Body of pancreas (tissue), 4 donors: Measurements from ENCODE around the gene HSD11B2. TPM values are rescaled to one million over a fixed set of nuclear protein-coding genes. Genes with fewer than 3 reads are reported as not detected.
A peak's percentile ranks its signal among the peaks of the same experiment; 100 is the strongest.

Experiments used
- ATAC-seq: fragments of 150-250 bp; one replicate; pipeline ENCODE4 v1.9.1; 2016
- DNase-seq, 4 donors: peaks; one replicate each; pipeline ENCODE4 v3.0.0-alpha.2; 2019
- H3K27ac ChIP-seq, 4 donors: fragments of 200-600 bp; sonication (generic); 1 replicate in 3 of 4; 2 replicates in 1 of 4; pipeline versions ENCODE4 v1.5.1 to v1.6.1; 2016 to 2019; ENCODE audit warnings: mild to moderate bottlenecking in 1 of 4, mixed read lengths in 1 of 4, moderate library complexity in 1 of 4
- H3K27me3 ChIP-seq, 2 donors: fragments of 200-600 bp; sonication (generic); one replicate each; pipeline ENCODE4 v1.6.0; 2016; ENCODE audit warnings: mild to moderate bottlenecking in 1 of 2
- H3K36me3 ChIP-seq, 2 donors: fragments of 200-600 bp; sonication (generic); replicated peaks in 1 of 2; 2 replicates each; pipeline ENCODE4 v1.5.1; 2016; ENCODE audit warnings: low read depth in 2 of 2; ENCODE audit not compliant: insufficient read depth in 1 of 2
- H3K4me1 ChIP-seq: fragments of 200-600 bp; sonication (generic); one replicate; pipeline ENCODE4 v1.6.0; 2016
- H3K4me3 ChIP-seq, 2 donors: fragments of 200-600 bp; sonication (generic); 1 replicate in 1 of 2; 2 replicates in 1 of 2; pipeline ENCODE4 v1.5.1; 2016 to 2019
- H3K9me3 ChIP-seq, 3 donors: fragments of 200-600 bp; sonication (generic); 1 replicate in 2 of 3; 2 replicates in 1 of 3; pipeline ENCODE4 v1.5.1; 2016
- CTCF ChIP-seq, 7 experiments: fragments of 450-650 bp in 4 of 7; fragments of 200-600 bp in 3 of 7; sonication (generic) in 3 of 7; IDR thresholded peaks; one replicate each; pipeline ENCODE4 v1.5.1; 2016 to 2019; ENCODE audit warnings: antibody characterized with exemption in 7 of 7
- POLR2A ChIP-seq, 3 donors: fragments of 450-650 bp; IDR thresholded peaks; one replicate each; pipeline ENCODE4 v1.6.1; 2016; ENCODE audit warnings: antibody characterized with exemption in 3 of 3, mild to moderate bottlenecking in 2 of 3
- WGBS, 2 donors: methylation state at CpG; one replicate each; pipeline ENCODE4 v1.1.5; 2017; 5-methylcytosine and 5-hydroxymethylcytosine counted together
- intact Hi-C: fragments of 100-400 bp; cut with DNase I; formaldehyde crosslinking; loops from one replicate; pipeline ENCODE4 v1.15.1; 2023
- total RNA-seq, 2 donors: library from RNA; depleted of rRNA; stranded (reverse); fragments of >200 nt; gene quantifications; one replicate each; pipeline ENCODE4 v1.1.0, GENCODE V29; 2016

The HSD11B2 gene
- total RNA-seq, 2 donors from 2014 or later: 5.4 to 13.8 TPM

- peaks cover 0 to 7% of the 10 kb centered on the region in 2 donors for H3K27me3 ChIP-seq
- WGBS, 2 donors: 22 to 67% methylated on average over 3 to 29 of the region's 31 CpGs
- H3K27ac ChIP-seq: peak overlapping the region; percentile 77 to 87 (median 84)
- H3K4me1 ChIP-seq: peaks cover 63% of the 10 kb centered on the region
- ATAC-seq (peak; percentile 70), DNase-seq (peak; percentile 87 to 97 (median 94))
- no peaks in the 10 kb centered on the region for H3K36me3 ChIP-seq
- H3K9me3 ChIP-seq: no peaks in the 10 kb centered on the region
- TF ChIP-seq POLR2A (IDR thresholded peaks at IDR 0.05): no peak
- TF ChIP-seq CTCF (IDR thresholded peaks at IDR 0.05): no peak
- no peak overlapping the region for H3K4me3 ChIP-seq
- intact Hi-C loops: no loop called here
Observed at GRCh38 chr16:67396159-67397035, 34.5 kb upstream of the HSD11B2 start.

GRCh38 chr16:67397036-67397801 lies 33.7 kb upstream of the HSD11B2 start:
- peaks cover 61% of the 10 kb centered on the region for H3K4me1 ChIP-seq
- H3K4me3 ChIP-seq: no peak overlapping the region
- DNase-seq (peak in 1 of 4 donors; percentile 27), ATAC-seq (no peak)
- H3K27ac ChIP-seq: peak overlapping the region in 3 of 4 donors; percentile 77 to 87 (median 81)
- intact Hi-C loops: no loop called here
- no peaks in the 10 kb centered on the region for H3K36me3 ChIP-seq
- peaks cover 0 to 7% of the 10 kb centered on the region in 2 donors for H3K27me3 ChIP-seq
- WGBS, 2 donors: 62 to 82% methylated on average over 5 to 15 of the region's 15 CpGs
- no peaks in the 10 kb centered on the region for H3K9me3 ChIP-seq
- TF ChIP-seq CTCF (IDR thresholded peaks at IDR 0.05) (no peak), POLR2A (IDR thresholded peaks at IDR 0.05) (no peak)

DNA sequence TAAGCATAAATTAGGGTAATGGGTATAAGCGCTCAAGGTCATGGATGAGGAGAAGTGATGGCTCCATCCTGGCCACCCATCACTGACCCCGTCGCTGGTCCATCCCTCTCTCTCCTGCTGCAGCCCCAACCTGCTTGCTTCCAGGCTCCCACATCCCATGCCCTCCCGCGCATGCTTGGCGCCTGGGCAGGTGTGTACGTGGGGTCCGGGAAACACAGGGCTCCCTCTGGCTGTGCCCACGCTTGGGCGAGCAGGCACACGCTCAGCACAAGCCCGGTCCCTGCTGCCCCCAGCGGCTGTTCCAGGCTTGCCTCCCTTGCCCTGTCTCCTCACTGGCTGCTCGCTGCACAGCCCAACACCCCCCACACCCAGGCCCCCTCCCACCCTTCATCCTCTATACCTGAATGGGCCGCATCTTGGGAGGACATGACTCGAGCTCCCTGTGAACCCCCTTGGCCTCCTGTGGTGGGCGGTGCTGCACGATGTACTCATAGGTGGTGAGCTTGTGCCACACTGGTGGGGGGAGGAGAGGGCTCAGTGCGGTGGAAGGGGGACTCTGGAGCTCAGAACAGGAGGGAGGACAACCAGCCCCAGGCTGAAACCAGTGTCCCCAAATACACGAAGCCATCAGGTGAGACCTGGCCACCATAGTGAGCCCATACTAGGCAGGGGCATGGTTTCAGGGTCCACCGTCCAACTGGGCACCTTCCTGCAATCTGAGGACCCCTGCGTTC lies 32.9 kb upstream of the HSD11B2 start:
- H3K36me3 ChIP-seq: no peaks in the 10 kb centered on the region
- intact Hi-C loops: no loop called here
- no peak for DNase-seq
- H3K27ac ChIP-seq: no peak overlapping the region
- 82 to 83% methylated on average over 21 to 22 of the region's 22 CpGs for WGBS, 2 donors
- TF ChIP-seq CTCF (IDR thresholded peaks at IDR 0.05) (no peak), POLR2A (IDR thresholded peaks at IDR 0.05) (no peak)
- H3K9me3 ChIP-seq: no peaks in the 10 kb centered on the region
- peaks cover 57% of the 10 kb centered on the region for H3K4me1 ChIP-seq
- peaks cover 0 to 7% of the 10 kb centered on the region in 2 donors for H3K27me3 ChIP-seq
- H3K4me3 ChIP-seq: no peak overlapping the region
- ATAC-seq: no peak

GRCh38 chr16:67398546-67399217 lies 32.2 kb upstream of the HSD11B2 start:
- WGBS, 2 donors: 73 to 89% methylated on average over 18 to 19 of the region's 19 CpGs
- DNase-seq: no peak
- intact Hi-C loops: no loop called here
- no peaks in the 10 kb centered on the region for H3K9me3 ChIP-seq
- H3K36me3 ChIP-seq: no peaks in the 10 kb centered on the region
- peaks cover 0 to 6% of the 10 kb centered on the region in 2 donors for H3K27me3 ChIP-seq
- no peak for ATAC-seq
- no peak overlapping the region for H3K4me3 ChIP-seq
- H3K4me1 ChIP-seq: peaks cover 55% of the 10 kb centered on the region
- no peak overlapping the region for H3K27ac ChIP-seq
- no peak for TF ChIP-seq CTCF (IDR thresholded peaks at IDR 0.05)
- no peak for TF ChIP-seq POLR2A (IDR thresholded peaks at IDR 0.05)
